ENCODE measurements around the gene HSPB6.

DNA sequence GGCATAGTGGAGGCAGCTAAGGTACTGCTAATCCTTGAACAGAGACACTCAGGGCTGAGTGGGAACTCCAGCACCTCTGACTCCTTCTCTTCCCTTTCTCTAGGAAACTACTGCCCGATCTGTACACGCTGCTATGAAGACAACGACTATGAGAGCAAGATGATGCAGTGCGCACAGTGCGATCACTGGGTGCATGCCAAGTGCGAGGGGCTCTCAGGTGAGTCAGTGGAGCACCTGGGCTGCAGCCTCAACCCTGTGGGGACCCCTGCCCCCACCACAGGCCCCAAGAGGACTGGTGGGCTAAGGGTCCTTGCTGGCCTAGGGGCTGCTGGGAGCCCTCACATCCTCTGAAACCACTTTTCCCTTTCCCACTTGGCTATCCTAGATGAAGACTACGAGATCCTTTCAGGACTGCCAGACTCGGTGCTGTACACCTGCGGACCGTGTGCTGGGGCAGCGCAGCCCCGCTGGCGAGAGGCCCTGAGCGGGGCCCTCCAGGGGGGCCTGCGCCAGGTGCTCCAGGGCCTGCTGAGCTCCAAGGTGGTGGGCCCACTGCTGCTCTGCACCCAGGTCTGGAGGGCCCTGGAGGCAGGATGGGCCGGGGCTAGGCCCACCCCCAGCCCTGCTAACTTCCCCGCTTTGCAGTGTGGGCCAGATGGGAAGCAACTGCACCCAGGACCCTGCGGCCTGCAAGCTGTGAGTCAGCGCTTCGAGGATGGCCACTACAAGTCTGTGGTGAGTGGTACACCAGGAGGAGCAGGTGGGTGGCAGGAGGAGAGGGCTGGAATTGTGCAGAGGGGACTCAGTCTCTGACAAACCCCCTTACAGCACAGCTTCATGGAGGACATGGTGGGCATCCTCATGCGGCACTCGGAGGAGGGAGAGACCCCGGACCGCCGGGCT, 29.5 kb downstream of the HSPB6 start:
- TF ChIP-seq GATA3 (IDR thresholded peaks at IDR 0.05; ENCODE audit: borderline replicate concordance) (no peak), ZC3H11A (IDR thresholded peaks at IDR 0.05) (no peak)
- TF ChIP-seq, protein P1, sequence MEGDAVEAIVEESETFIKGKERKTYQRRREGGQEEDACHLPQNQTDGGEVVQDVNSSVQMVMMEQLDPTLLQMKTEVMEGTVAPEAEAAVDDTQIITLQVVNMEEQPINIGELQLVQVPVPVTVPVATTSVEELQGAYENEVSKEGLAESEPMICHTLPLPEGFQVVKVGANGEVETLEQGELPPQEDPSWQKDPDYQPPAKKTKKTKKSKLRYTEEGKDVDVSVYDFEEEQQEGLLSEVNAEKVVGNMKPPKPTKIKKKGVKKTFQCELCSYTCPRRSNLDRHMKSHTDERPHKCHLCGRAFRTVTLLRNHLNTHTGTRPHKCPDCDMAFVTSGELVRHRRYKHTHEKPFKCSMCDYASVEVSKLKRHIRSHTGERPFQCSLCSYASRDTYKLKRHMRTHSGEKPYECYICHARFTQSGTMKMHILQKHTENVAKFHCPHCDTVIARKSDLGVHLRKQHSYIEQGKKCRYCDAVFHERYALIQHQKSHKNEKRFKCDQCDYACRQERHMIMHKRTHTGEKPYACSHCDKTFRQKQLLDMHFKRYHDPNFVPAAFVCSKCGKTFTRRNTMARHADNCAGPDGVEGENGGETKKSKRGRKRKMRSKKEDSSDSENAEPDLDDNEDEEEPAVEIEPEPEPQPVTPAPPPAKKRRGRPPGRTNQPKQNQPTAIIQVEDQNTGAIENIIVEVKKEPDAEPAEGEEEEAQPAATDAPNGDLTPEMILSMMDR (IDR thresholded peaks at IDR 0.05) = no peak
- TF ChIP-seq, protein P2, sequence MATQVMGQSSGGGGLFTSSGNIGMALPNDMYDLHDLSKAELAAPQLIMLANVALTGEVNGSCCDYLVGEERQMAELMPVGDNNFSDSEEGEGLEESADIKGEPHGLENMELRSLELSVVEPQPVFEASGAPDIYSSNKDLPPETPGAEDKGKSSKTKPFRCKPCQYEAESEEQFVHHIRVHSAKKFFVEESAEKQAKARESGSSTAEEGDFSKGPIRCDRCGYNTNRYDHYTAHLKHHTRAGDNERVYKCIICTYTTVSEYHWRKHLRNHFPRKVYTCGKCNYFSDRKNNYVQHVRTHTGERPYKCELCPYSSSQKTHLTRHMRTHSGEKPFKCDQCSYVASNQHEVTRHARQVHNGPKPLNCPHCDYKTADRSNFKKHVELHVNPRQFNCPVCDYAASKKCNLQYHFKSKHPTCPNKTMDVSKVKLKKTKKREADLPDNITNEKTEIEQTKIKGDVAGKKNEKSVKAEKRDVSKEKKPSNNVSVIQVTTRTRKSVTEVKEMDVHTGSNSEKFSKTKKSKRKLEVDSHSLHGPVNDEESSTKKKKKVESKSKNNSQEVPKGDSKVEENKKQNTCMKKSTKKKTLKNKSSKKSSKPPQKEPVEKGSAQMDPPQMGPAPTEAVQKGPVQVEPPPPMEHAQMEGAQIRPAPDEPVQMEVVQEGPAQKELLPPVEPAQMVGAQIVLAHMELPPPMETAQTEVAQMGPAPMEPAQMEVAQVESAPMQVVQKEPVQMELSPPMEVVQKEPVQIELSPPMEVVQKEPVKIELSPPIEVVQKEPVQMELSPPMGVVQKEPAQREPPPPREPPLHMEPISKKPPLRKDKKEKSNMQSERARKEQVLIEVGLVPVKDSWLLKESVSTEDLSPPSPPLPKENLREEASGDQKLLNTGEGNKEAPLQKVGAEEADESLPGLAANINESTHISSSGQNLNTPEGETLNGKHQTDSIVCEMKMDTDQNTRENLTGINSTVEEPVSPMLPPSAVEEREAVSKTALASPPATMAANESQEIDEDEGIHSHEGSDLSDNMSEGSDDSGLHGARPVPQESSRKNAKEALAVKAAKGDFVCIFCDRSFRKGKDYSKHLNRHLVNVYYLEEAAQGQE (IDR thresholded peaks at IDR 0.05) = no peak

All from A549 (cell line).